ENCODE data around the gene USH2A.

DNA sequence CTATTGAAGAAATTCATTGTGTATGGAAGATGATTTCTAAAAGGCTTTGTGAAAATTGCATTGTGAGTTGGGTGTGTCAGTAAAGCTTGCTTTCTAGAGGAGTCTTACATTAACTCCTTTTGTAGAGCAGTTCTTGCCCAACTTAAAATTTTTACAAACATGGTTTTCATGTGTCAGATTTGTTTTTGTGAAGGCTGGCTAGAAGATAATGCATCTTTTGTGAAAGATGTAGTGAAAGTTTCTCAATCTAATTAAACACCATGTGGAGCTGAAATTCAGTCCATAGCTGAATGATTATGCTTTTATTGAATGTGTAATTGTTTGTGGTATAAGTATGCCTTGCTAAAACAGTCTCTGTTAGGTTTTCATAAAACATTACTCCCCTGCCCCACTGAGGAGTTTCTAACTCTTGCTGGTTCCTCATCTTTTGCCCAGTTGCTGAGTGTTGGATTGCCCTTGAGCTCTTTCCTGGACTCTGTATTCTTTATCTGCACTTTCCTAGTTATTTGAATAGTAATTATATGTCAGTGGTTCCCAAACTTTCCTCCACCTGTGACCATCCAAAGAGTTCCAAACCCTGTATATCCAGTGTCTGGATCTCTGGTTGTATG is 818.1 kb downstream of the USH2A start:
- no peak for TF ChIP-seq POLR2A (IDR thresholded peaks at IDR 0.05)
- TF ChIP-seq, protein P1, sequence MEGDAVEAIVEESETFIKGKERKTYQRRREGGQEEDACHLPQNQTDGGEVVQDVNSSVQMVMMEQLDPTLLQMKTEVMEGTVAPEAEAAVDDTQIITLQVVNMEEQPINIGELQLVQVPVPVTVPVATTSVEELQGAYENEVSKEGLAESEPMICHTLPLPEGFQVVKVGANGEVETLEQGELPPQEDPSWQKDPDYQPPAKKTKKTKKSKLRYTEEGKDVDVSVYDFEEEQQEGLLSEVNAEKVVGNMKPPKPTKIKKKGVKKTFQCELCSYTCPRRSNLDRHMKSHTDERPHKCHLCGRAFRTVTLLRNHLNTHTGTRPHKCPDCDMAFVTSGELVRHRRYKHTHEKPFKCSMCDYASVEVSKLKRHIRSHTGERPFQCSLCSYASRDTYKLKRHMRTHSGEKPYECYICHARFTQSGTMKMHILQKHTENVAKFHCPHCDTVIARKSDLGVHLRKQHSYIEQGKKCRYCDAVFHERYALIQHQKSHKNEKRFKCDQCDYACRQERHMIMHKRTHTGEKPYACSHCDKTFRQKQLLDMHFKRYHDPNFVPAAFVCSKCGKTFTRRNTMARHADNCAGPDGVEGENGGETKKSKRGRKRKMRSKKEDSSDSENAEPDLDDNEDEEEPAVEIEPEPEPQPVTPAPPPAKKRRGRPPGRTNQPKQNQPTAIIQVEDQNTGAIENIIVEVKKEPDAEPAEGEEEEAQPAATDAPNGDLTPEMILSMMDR (IDR thresholded peaks at IDR 0.05) = no peak
- TF ChIP-seq EP300 (IDR thresholded peaks at IDR 0.05) = no peak

Measured in tibial nerve (tissue), 4 donors.